PC-3 (cell line): ENCODE data around the gene FYTTD1.

ENCODE experiments used
- EZH2phosphoT487 ChIP-seq: fragments of 300-600 bp; sonication (generic); IDR thresholded peaks from 2 replicates; pipeline ENCODE4 v1.6.1; 2018; ENCODE audit warnings: mild to moderate bottlenecking, antibody characterized with exemption, low read length, borderline replicate concordance
- TF ChIP-seq, protein P1 (sequence below): fragments of 300-600 bp; sonication (generic); conservative IDR thresholded peaks from 2 replicates; pipeline ENCODE4 v1.5.1; 2017; ENCODE audit warnings: antibody characterized with exemption, low read depth, mild to moderate bottlenecking, low read length

DNA sequence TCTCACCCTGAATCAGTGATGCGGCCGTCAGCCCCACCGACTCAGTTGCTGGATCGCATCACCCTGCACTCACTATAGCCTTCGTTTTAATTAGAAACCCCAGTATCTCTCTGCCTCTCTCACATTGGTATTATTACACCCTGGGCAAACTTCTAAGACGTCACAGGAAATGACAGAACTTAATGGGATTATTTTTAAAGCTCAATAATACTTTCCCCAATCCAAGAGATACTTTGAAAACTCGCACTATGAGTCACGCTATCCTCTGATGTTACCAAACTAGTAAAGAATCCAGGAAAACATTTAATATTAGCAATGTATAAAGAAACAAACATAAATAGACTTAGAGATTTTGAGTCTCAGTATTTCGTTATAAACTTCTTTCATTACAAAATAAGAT is 49.6 kb upstream of the FYTTD1 start:
- TF ChIP-seq, protein P1, sequence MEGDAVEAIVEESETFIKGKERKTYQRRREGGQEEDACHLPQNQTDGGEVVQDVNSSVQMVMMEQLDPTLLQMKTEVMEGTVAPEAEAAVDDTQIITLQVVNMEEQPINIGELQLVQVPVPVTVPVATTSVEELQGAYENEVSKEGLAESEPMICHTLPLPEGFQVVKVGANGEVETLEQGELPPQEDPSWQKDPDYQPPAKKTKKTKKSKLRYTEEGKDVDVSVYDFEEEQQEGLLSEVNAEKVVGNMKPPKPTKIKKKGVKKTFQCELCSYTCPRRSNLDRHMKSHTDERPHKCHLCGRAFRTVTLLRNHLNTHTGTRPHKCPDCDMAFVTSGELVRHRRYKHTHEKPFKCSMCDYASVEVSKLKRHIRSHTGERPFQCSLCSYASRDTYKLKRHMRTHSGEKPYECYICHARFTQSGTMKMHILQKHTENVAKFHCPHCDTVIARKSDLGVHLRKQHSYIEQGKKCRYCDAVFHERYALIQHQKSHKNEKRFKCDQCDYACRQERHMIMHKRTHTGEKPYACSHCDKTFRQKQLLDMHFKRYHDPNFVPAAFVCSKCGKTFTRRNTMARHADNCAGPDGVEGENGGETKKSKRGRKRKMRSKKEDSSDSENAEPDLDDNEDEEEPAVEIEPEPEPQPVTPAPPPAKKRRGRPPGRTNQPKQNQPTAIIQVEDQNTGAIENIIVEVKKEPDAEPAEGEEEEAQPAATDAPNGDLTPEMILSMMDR, result no peak
- TF ChIP-seq EZH2phosphoT487, result no peak
